AG10803 (cell line): Measurements from ENCODE around the gene MIB1.
"Not testable (repeated sequence)": the region's sequence is repeated elsewhere in the genome, so short reads cannot be mapped to it uniquely, and the experiment has no call there.

ENCODE experiments used
- DNase-seq: peaks from one replicate; pipeline ENCODE4 v3.0.0; 2010; ENCODE audit warnings: low read depth
- H3K4me3 ChIP-seq: 2 replicates; pipeline ENCODE4 v1.5.1; 2011; ENCODE audit warnings: mild to moderate bottlenecking, low read length, control low read depth
- TF ChIP-seq, protein P1 (sequence below): conservative IDR thresholded peaks from 2 replicates; pipeline ENCODE4 v1.5.1; 2011; ENCODE audit warnings: mild to moderate bottlenecking, low read length, control low read depth, inconsistent platforms

Gene MIB1

DNA sequence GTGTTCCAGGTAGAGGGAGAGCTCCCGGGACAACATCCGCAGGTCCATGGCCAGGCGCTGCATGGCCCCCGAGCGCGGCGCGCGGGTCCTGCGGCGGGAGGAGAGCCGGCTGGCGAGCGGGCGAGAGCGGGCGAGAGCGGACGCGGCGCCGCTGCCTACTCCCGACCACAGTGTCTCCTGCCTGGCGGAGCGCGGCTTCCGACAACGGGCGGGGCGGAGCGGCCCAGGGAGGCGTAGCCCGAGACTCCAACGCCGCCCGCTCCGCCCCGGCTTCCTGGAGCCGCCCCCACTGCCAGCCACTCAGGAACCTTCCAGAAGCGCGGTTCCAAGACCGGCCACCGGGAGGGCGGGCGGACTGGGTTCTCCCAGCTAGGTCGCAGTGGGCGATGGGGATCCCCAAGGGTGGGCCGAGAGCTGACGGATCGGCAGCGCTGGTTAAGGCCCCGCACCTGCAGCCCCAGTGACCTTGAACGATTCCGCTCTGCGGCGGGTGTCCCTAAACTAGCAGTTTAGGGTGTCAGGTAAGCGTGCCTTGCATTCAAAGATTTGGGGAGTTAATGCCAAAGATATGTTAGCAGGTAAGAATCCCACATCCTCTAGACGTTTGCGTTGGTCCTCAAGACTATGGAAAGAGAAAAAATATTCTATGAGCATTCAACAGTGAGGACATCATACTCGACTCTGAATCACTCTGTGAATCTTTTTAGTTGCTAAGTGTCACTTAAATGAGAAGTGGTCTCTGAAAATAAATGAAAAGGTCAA lies 35.8 kb upstream of the MIB1 start, which contains the start of gene ABHD3:
ABHD3 (minus strand) TSS at position 172 of the 762 bp plus-strand sequence; CDS start at position 63, 109 bp downstream.
- TF ChIP-seq, protein P1, sequence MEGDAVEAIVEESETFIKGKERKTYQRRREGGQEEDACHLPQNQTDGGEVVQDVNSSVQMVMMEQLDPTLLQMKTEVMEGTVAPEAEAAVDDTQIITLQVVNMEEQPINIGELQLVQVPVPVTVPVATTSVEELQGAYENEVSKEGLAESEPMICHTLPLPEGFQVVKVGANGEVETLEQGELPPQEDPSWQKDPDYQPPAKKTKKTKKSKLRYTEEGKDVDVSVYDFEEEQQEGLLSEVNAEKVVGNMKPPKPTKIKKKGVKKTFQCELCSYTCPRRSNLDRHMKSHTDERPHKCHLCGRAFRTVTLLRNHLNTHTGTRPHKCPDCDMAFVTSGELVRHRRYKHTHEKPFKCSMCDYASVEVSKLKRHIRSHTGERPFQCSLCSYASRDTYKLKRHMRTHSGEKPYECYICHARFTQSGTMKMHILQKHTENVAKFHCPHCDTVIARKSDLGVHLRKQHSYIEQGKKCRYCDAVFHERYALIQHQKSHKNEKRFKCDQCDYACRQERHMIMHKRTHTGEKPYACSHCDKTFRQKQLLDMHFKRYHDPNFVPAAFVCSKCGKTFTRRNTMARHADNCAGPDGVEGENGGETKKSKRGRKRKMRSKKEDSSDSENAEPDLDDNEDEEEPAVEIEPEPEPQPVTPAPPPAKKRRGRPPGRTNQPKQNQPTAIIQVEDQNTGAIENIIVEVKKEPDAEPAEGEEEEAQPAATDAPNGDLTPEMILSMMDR = peak; percentile 48

DNA sequence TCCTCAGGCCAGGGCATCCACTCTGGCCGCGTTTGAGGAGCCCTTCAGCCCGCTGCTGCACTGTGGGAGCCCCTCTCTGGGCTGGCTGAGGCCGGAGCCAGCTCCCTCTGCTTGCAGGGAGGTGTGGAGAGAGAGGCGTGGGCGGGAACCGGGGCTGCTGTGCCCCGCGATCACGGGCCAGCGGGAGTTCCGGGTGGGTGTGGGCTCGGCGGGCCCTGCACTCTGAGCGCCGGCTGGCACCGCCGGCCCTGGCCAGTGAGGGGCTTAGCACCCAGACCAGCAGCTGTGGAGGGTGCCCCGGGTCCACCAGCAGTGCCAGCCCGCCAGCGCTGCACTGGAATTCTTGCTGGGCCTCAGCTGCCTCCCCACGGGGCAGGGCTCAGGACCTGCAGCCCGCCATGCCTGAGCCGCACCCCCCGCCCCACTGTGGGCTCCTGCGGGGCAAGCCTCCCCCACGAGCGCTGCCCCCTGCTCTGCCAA lies 34.2 kb upstream of the MIB1 start:
- DNase-seq = no peak
- TF ChIP-seq, protein P1 = no peak
- H3K4me3 ChIP-seq = no peak overlapping the region

More for the DNA sequence above, 35.8 kb upstream of the MIB1 start, which contains the start of gene ABHD3:
- DNase-seq = peak; percentile 87
- H3K4me3 ChIP-seq = peak within 1 kb of the TSS; percentile 80

DNA sequence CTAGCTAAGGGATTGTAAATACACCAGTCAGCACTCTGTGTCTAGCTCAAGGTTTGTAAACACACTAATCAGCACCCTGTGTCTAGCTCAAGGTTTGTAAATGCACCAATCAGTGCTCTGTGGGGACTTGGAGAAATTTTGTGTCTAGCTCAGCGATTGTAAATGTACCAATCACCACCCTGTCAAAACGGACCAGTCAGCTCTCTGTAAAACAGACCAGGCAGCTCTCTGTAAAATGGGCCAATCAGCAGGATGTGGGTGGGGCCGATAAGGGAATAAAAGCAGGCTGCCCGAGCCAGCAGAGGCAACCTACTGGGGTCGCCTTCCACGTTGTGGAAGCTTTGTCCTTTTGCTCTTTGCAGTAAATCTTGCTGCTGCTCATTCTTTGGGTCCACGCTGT lies 33.5 kb upstream of the MIB1 start:
- not testable (repeated sequence) for H3K4me3 ChIP-seq, DNase-seq

DNA sequence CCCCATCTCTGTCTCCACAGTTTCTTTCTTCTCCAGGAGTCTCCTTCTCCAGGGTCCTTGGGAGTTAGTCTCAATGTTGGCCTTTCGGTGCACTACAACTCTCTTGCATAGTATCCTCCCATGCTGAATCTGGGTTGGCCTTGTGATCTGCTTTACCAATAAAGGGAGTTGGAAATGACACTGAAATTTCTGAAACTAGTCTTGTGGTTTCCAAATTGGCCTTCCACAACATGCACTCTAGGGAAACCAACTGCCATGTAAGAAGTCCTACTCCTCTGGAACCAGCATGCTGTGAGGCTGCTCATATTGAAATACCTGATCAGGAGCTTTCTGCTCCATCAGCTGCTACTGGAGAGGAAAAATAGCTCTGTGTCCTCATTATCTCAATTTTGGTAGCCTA lies 26.1 kb upstream of the MIB1 start:
- no peak overlapping the region for H3K4me3 ChIP-seq
- TF ChIP-seq, protein P1 = no peak
- no peak for DNase-seq

DNA sequence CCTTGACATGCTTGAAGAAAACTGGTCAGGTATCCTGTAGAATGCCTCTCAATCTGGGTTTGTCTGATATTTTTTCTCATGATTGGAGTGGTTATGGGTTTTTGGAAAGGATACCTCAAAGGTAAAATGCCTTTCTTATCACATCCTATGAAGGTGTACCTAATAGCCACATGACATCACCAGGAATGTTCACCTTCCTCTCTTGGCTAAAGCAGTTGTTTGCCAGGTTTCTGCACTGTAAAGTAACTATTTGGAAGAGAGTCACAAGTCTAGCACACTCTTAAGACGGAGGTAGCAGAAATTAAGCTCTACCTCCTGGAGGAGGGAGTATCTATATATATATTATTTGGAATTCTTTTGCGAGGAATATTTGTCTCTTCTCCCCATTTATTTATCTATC lies 17.9 kb upstream of the MIB1 start:
- DNase-seq = no peak
- no peak overlapping the region for H3K4me3 ChIP-seq
- TF ChIP-seq, protein P1 = no peak

DNA sequence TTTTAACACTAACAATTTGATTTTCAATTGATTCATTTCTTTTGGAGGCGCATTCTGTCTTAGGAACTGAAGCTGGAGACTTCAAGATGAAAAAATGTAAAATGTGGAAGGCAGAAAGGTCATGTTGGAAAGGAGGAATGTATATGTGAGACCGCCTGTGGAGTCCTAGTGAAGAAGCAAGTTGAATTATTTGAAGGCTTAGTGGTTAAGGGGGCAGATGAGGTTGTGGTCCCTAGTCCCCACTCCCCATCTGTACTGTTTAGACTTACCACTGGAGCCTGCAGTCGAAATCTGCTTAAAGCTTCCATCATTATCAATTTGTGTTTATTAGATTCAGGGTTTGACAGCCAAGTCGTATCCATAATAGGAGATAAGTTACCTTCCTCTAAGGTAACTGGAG lies 15.4 kb upstream of the MIB1 start:
- TF ChIP-seq, protein P1 = no peak
- no peak overlapping the region for H3K4me3 ChIP-seq
- no peak for DNase-seq

DNA sequence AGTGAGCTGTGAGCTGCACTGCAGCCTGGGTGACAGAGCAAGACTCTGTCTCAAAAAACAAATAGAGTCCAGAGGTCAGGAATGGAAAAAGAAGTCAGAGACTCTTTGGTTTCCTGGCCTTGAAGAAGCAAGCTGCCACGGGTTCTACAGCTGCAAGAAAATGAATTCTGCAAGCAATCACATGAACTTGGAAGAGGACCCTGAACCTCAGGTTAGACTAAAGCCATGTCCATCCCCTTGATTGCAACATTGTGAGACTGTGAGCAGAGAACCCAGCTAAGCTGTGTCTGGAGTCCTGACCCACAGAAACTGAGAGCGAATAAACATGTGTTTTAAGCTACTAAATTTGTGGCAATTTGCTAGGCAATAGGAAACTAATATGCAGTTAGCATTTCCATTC lies 12.9 kb upstream of the MIB1 start:
- H3K4me3 ChIP-seq = no peak overlapping the region
- TF ChIP-seq, protein P1 = no peak
- DNase-seq = no peak
